Heart left ventricle (tissue), 16 donors: ENCODE results near the gene PLPP3. TPM values are rescaled to one million over a fixed set of nuclear protein-coding genes. Genes with fewer than 3 reads are reported as not detected.

Experiments
- ATAC-seq, 4 donors: fragments of 200-7000 bp; cut with Tn5 transposase; one replicate each; pipeline ENCODE4 v1.9.1; 2020 to 2022; ENCODE audit warnings: moderate library complexity in 4 of 4, mild to moderate bottlenecking in 3 of 4, moderate number of reproducible peaks in 1 of 4
- DNase-seq, 5 donors: peaks; one replicate each; pipeline ENCODE4 v3.0.0-alpha.2; 2020
- H3K27ac ChIP-seq, 12 donors: fragments of 200-600 bp; sonication (generic) in 4 of 12; one replicate each; pipeline versions ENCODE4 v1.5.0 to v1.8.0; 2016 to 2022; ENCODE audit warnings: mild to moderate bottlenecking in 2 of 12
- H3K27me3 ChIP-seq, 9 donors: fragments of 200-600 bp; sonication (generic) in 2 of 9; one replicate each; pipeline versions ENCODE4 v1.5.1 to v1.8.0; 2016 to 2022; ENCODE audit warnings: mild to moderate bottlenecking in 3 of 9
- H3K36me3 ChIP-seq, 9 donors: fragments of 200-600 bp; sonication (generic) in 2 of 9; one replicate each; pipeline versions ENCODE4 v1.5.0 to v1.8.0; 2018 to 2022; ENCODE audit warnings: mild to moderate bottlenecking in 2 of 9
- H3K4me1 ChIP-seq, 12 donors: fragments of 200-600 bp; sonication (generic) in 4 of 12; one replicate each; pipeline versions ENCODE4 v1.5.0 to v1.8.0; 2016 to 2022; ENCODE audit warnings: mild to moderate bottlenecking in 3 of 12
- H3K4me3 ChIP-seq, 12 donors: fragments of 200-600 bp; sonication (generic) in 4 of 12; one replicate each; pipeline versions ENCODE4 v1.5.0 to v1.8.0; 2017 to 2022; ENCODE audit warnings: mild to moderate bottlenecking in 9 of 12, moderate library complexity in 4 of 12
- H3K9me3 ChIP-seq, 12 donors: fragments of 200-600 bp; sonication (generic) in 4 of 12; one replicate each; pipeline versions ENCODE4 v1.5.0 to v1.8.0; 2016 to 2022; ENCODE audit warnings: mild to moderate bottlenecking in 1 of 12
- CTCF ChIP-seq, 12 donors: fragments of 200-600 bp; sonication (generic) in 4 of 12; IDR thresholded peaks; one replicate each; pipeline versions ENCODE4 v1.5.0 to v1.8.0; 2018 to 2022; ENCODE audit warnings: antibody characterized with exemption in 12 of 12, mild to moderate bottlenecking in 5 of 12
- POLR2A ChIP-seq, 2 donors: fragments of 450-650 bp; IDR thresholded peaks; one replicate each; pipeline ENCODE4 v1.6.1; 2017; ENCODE audit warnings: antibody characterized with exemption in 2 of 2, mild to moderate bottlenecking in 2 of 2, moderate library complexity in 2 of 2
- WGBS, 4 donors: extraction: QIAGEN DNeasy Blood & Tissue Kit in 2 of 4; methylation state at CpG; one replicate each; pipeline versions ENCODE4 v1.1.5 to v1.1.7; 2013 to 2018; 5-methylcytosine and 5-hydroxymethylcytosine counted together
- intact Hi-C, 10 donors: fragments of 100-400 bp; cut with DNase I; formaldehyde crosslinking; loops; one replicate each; pipeline versions ENCODE4 v1.11.1 to v1.14.2; 2022
- polyA plus RNA-seq, 2 donors: library from polyadenylated mRNA; stranded (reverse); fragments of 200-250 nt; gene quantifications; one replicate each; pipeline ENCODE4 v1.2.3, GENCODE V29; 2013
- total RNA-seq, 9 donors: library from RNA; depleted of rRNA in 2 of 9; stranded (reverse); fragments of >200 nt in 2 of 9; fragmentation: NEBNext Ultra II Directional in 3 of 9; extraction: Animal tissue kit (Norgen Biotek cat#: 25700) in 3 of 9; gene quantifications; one replicate each; pipeline versions ENCODE4 v1.1.0 to v1.2.4, GENCODE V29; 2016 to 2023
- donor health status: ischemic (EF 13 %, LVEDD 7.1; RV severe dilation, severe dysfunction).
- donor health status: healthy with polysubstance abuse.
- donor health status: DM: no; HTN: yes; CAD: no.
- donor health status: DM: no; HTN: no; CAD: no.
- donor health status: ischemic (EF 25% LVEDD 6.9; RV normal size, moderate dysfunction).
- donor health status: ischemic (EF 25% LVEDD 5.7; RV mildly dilated, moderate dysfunction).
- donor health status: healthy.
- donor health status: DM: yes; HTN: yes; CAD: no.
- donor health status: ischemic (EF 35%, LVEDD 5.7; RV mildly dilated, moderate dysfunction).
- donor health status: nonischemic (EF 11% LVEDD 7.7; RV severe dilation, severe dysfunction).
- donor health status: DM: yes; HTN: yes; CAD: no.
- donor health status: PGD.
- donor health status: ischemic (EF 29% LVEDD 5.4; RV normal size, mild dysfunction).
- donor health status: nonischemic (EF 23%, LVEDD 6.1; RV moderate dilation, normal function).

The PLPP3 gene
- total and polyA plus RNA-seq, 11 donors: 17.1 to 221 (median 89.9) TPM

GRCh38 chr1:56561227-56562019 lies 17.9 kb downstream of the PLPP3 start:
- Histone ChIP-seq H3K4me1 (peaks cover 11 to 95% (median 67%) of the 10 kb centered on the region in 12 donors), H3K27me3 (no peaks in the 10 kb centered on the region), H3K27ac (peak overlapping the region in 11 of 12 donors; percentile 14 to 75 (median 51)), H3K9me3 (no peaks in the 10 kb centered on the region), H3K36me3 (no peaks in the 10 kb centered on the region), H3K4me3 (no peak overlapping the region)
- ATAC-seq (peak in 2 of 4 donors; percentile 27 to 50), DNase-seq (no peak)
- intact Hi-C loops: no loop called here
- no peak for TF ChIP-seq POLR2A (IDR thresholded peaks at IDR 0.05)
- TF ChIP-seq CTCF (IDR thresholded peaks at IDR 0.05): no peak
- WGBS, 4 donors: 47 to 60% (median 53%) methylated on average over 8 of the region's 8 CpGs

GRCh38 chr1:56557746-56558145 lies 21.6 kb downstream of the PLPP3 start:
- DNase-seq: no peak
- H3K27me3 ChIP-seq: no peaks in the 10 kb centered on the region
- no peak for TF ChIP-seq POLR2A (IDR thresholded peaks at IDR 0.05)
- TF ChIP-seq CTCF (IDR thresholded peaks at IDR 0.05): no peak
- H3K27ac ChIP-seq: peak overlapping the region in 1 of 12 donors; percentile 20
- no peaks in the 10 kb centered on the region for H3K36me3 ChIP-seq
- H3K4me3 ChIP-seq: no peak overlapping the region
- peaks cover 13 to 94% (median 53%) of the 10 kb centered on the region in 12 donors for H3K4me1 ChIP-seq
- no peaks in the 10 kb centered on the region for H3K9me3 ChIP-seq
- WGBS, 4 donors: 69 to 84% (median 74%) methylated on average over 7 of the region's 7 CpGs
- intact Hi-C loops: no loop called here
- ATAC-seq: no peak

- Histone ChIP-seq H3K4me3 (no peak overlapping the region), H3K4me1 (peaks cover 16 to 94% (median 55%) of the 10 kb centered on the region in 12 donors), H3K36me3 (no peaks in the 10 kb centered on the region), H3K27me3 (no peaks in the 10 kb centered on the region), H3K27ac (peak overlapping the region in 7 of 12 donors; percentile 1 to 47 (median 23)), H3K9me3 (no peaks in the 10 kb centered on the region)
- no peak for DNase-seq
- WGBS, 4 donors: 81 to 91% (median 88%) methylated on average over 2 of the region's 2 CpGs
- intact Hi-C loops: no loop called here
- TF ChIP-seq POLR2A (IDR thresholded peaks at IDR 0.05) (no peak), CTCF (IDR thresholded peaks at IDR 0.05) (no peak)
- no peak for ATAC-seq
Measured at GRCh38 chr1:56555448-56555847, 23.9 kb downstream of the PLPP3 start.

GRCh38 chr1:56553046-56553445 lies 26.3 kb downstream of the PLPP3 start:
- H3K27ac ChIP-seq: peak overlapping the region in 9 of 12 donors; percentile 2 to 66 (median 31)
- ATAC-seq: peak in 1 of 4 donors; percentile 39
- H3K36me3 ChIP-seq: no peaks in the 10 kb centered on the region
- H3K27me3 ChIP-seq: no peaks in the 10 kb centered on the region
- WGBS, 4 donors: 0 to 40% (median 21%) methylated on average over 1 of the region's 1 CpG
- no peak overlapping the region for H3K4me3 ChIP-seq
- peaks cover 31 to 95% (median 74%) of the 10 kb centered on the region in 12 donors for H3K4me1 ChIP-seq
- H3K9me3 ChIP-seq: no peaks in the 10 kb centered on the region
- no peak for TF ChIP-seq CTCF (IDR thresholded peaks at IDR 0.05)
- no peak for TF ChIP-seq POLR2A (IDR thresholded peaks at IDR 0.05)
- no peak for DNase-seq
- intact Hi-C loops: no loop called here
